Breast epithelium (tissue), 4 donors: ENCODE data around the gene BRD9. TPM values are rescaled to one million over a fixed set of nuclear protein-coding genes. Genes with fewer than 3 reads are reported as not detected.

Experiments
- DNase-seq, 2 donors: peaks; one replicate each; pipeline ENCODE4 v3.0.0-alpha.2; 2019; ENCODE audit warnings: low spot score in 2 of 2
- H3K27ac ChIP-seq, 2 donors: fragments of 200-600 bp; sonication (generic) in 1 of 2; one replicate each; pipeline ENCODE4 v1.5.1; 2016 to 2019; ENCODE audit warnings: mild to moderate bottlenecking in 1 of 2
- H3K27me3 ChIP-seq, 2 donors: fragments of 200-600 bp; sonication (generic) in 1 of 2; one replicate each; pipeline versions ENCODE4 v1.5.1 to v1.6.0; 2017 to 2019; ENCODE audit warnings: control low read depth in 1 of 2, mild to moderate bottlenecking in 1 of 2
- H3K36me3 ChIP-seq: fragments of 200-600 bp; one replicate; pipeline ENCODE4 v1.5.1; 2019
- H3K4me1 ChIP-seq, 2 donors: fragments of 200-600 bp; sonication (generic); one replicate each; pipeline ENCODE4 v1.5.1; 2016 to 2019; ENCODE audit warnings: control low read depth in 1 of 2
- H3K4me3 ChIP-seq, 3 donors: fragments of 200-600 bp; sonication (generic); 1 replicate in 2 of 3; 2 replicates in 1 of 3; pipeline ENCODE4 v1.5.1; 2016 to 2019; ENCODE audit warnings: mild to moderate bottlenecking in 3 of 3, moderate library complexity in 2 of 3
- H3K9me3 ChIP-seq, 2 donors: fragments of 200-600 bp; sonication (generic) in 1 of 2; one replicate each; pipeline ENCODE4 v1.5.1; 2016 to 2019; ENCODE audit warnings: control low read depth in 1 of 2
- POLR2A ChIP-seq: fragments of 450-650 bp; IDR thresholded peaks from one replicate; pipeline ENCODE4 v1.6.1; 2016; ENCODE audit warnings: antibody characterized with exemption, mild to moderate bottlenecking, moderate library complexity
- POLR2AphosphoS5 ChIP-seq, 3 donors: sonication (generic); formaldehyde crosslinking; IDR thresholded peaks; one replicate each; pipeline ENCODE4 v1.6.1; 2017; ENCODE audit warnings: antibody characterized with exemption in 3 of 3
- intact Hi-C: fragments of 100-400 bp; cut with DNase I; formaldehyde crosslinking; loops from one replicate; pipeline ENCODE4 v1.15.1; 2023; ENCODE audit warnings: low total_unique reads
- total RNA-seq, 3 donors: library from RNA; depleted of rRNA; stranded (reverse); fragments of >200 nt; gene quantifications; one replicate each; pipeline ENCODE4 v1.1.0, GENCODE V29; 2016
- TF ChIP-seq, protein P1 (sequence below), 3 donors: fragments of 450-650 bp; IDR thresholded peaks; one replicate each; pipeline ENCODE4 v1.5.1; 2016 to 2017; ENCODE audit warnings: antibody characterized with exemption in 3 of 3, mild to moderate bottlenecking in 3 of 3, moderate library complexity in 3 of 3

BRD9 gene
- total RNA-seq, 3 donors from 2014 or later = 33.3 to 44.6 (median 36.1) TPM

GRCh38 chr5:907366-907910 lies 14.8 kb upstream of the BRD9 start:
- no peaks in the 10 kb centered on the region for H3K4me1 ChIP-seq
- intact Hi-C loops = loop anchor here (5.0 kb wide), 1 partner anchor 230 kb away; no protein-coding TSS in a partner anchor
- DNase-seq = no peak
- H3K9me3 ChIP-seq = no peaks in the 10 kb centered on the region
- TF ChIP-seq, protein P1, sequence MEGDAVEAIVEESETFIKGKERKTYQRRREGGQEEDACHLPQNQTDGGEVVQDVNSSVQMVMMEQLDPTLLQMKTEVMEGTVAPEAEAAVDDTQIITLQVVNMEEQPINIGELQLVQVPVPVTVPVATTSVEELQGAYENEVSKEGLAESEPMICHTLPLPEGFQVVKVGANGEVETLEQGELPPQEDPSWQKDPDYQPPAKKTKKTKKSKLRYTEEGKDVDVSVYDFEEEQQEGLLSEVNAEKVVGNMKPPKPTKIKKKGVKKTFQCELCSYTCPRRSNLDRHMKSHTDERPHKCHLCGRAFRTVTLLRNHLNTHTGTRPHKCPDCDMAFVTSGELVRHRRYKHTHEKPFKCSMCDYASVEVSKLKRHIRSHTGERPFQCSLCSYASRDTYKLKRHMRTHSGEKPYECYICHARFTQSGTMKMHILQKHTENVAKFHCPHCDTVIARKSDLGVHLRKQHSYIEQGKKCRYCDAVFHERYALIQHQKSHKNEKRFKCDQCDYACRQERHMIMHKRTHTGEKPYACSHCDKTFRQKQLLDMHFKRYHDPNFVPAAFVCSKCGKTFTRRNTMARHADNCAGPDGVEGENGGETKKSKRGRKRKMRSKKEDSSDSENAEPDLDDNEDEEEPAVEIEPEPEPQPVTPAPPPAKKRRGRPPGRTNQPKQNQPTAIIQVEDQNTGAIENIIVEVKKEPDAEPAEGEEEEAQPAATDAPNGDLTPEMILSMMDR (IDR thresholded peaks at IDR 0.05) = no peak
- TF ChIP-seq POLR2AphosphoS5 (IDR thresholded peaks at IDR 0.05) (no peak), POLR2A (no peak)
- H3K27me3 ChIP-seq = no peaks in the 10 kb centered on the region
- no peak overlapping the region for H3K27ac ChIP-seq
- no peak overlapping the region for H3K4me3 ChIP-seq
- no peaks in the 10 kb centered on the region for H3K36me3 ChIP-seq

GRCh38 chr5:905139-905642 lies 12.6 kb upstream of the BRD9 start:
- Histone ChIP-seq H3K9me3 (no peaks in the 10 kb centered on the region), H3K27me3 (no peaks in the 10 kb centered on the region), H3K4me1 (no peaks in the 10 kb centered on the region), H3K36me3 (no peaks in the 10 kb centered on the region), H3K4me3 (no peak overlapping the region), H3K27ac (no peak overlapping the region)
- intact Hi-C loops = loop anchor here (5.0 kb wide), 1 partner anchor 228 kb away; no protein-coding TSS in a partner anchor
- no peak for TF ChIP-seq POLR2AphosphoS5 (IDR thresholded peaks at IDR 0.05)
- TF ChIP-seq, protein P1 (IDR thresholded peaks at IDR 0.05) = no peak
- no peak for TF ChIP-seq POLR2A
- no peak for DNase-seq

GRCh38 chr5:903756-904096 lies 11.1 kb upstream of the BRD9 start:
- Histone ChIP-seq H3K4me1 (no peaks in the 10 kb centered on the region), H3K36me3 (no peaks in the 10 kb centered on the region), H3K27me3 (no peaks in the 10 kb centered on the region), H3K4me3 (no peak overlapping the region), H3K9me3 (no peaks in the 10 kb centered on the region), H3K27ac (no peak overlapping the region)
- intact Hi-C loops = no loop called here
- DNase-seq = no peak
- TF ChIP-seq, protein P1 (IDR thresholded peaks at IDR 0.05) = no peak
- TF ChIP-seq POLR2A = no peak
- no peak for TF ChIP-seq POLR2AphosphoS5 (IDR thresholded peaks at IDR 0.05)

DNA sequence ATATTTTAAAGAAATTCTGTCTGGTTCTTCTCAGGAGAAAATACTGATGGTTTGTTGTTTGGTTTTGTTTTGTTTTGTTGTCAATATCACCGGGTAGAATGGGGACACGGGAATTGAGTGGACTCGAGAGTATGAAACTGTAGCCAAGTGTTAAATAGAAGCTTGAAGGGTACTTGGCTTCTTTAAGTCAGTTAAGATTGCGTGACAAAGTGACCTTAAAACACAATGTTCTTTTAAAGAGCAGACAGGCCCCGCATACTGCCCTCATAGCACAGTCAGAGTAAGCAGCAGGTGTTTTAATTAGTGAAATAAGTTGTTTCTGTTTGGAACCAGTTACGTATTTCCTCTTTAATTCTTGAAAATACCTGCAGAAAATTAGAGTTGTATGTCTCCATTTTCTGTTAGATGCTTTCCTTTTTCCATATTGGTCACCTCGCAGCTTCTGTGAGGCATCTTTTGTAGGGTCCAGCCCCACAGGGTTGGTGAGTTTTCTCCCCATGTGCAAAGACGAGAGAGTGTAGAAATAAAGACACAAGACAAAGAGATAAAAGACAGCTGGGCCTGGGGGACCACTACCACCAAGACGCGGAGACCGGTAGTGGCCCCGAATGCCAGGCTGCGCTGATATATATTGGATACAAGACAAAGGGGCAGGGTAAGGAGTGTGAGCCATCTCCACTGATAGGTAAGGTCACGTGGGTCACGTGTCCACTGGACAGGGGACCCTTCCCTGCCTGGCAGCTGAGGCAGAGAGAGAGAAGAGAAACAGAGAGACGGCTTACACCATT lies 9.7 kb upstream of the BRD9 start:
- Histone ChIP-seq H3K4me3 (no peak overlapping the region), H3K27me3 (no peaks in the 10 kb centered on the region), H3K4me1 (no peaks in the 10 kb centered on the region), H3K27ac (no peak overlapping the region), H3K9me3 (no peaks in the 10 kb centered on the region), H3K36me3 (no peaks in the 10 kb centered on the region)
- intact Hi-C loops = no loop called here
- no peak for TF ChIP-seq POLR2AphosphoS5 (IDR thresholded peaks at IDR 0.05)
- TF ChIP-seq, protein P1 (IDR thresholded peaks at IDR 0.05) = no peak
- no peak for TF ChIP-seq POLR2A
- DNase-seq = no peak

- Histone ChIP-seq H3K9me3 (no peaks in the 10 kb centered on the region), H3K27ac (no peak overlapping the region), H3K36me3 (no peaks in the 10 kb centered on the region), H3K4me3 (no peak overlapping the region), H3K27me3 (no peaks in the 10 kb centered on the region), H3K4me1 (no peaks in the 10 kb centered on the region)
- DNase-seq = no peak
- intact Hi-C loops = no loop called here
- TF ChIP-seq, protein P1 (IDR thresholded peaks at IDR 0.05) = no peak
- TF ChIP-seq POLR2A (no peak), POLR2AphosphoS5 (IDR thresholded peaks at IDR 0.05) (no peak)
These were observed 8.2 kb upstream of the BRD9 start for GRCh38 chr5:900781-901180.
